GM10266 (cell line): ENCODE measurements around the gene ENTPD2.

Experiments
- DNase-seq: peaks from one replicate; pipeline ENCODE4 v3.0.0; 2012; ENCODE audit errors: extremely low spot score
- TF ChIP-seq, protein P1 (sequence below): IDR thresholded peaks from 2 replicates; pipeline ENCODE4 v1.5.1; 2012; ENCODE audit warnings: mild to moderate bottlenecking, low read depth; ENCODE audit not compliant: control insufficient read depth, insufficient read depth; ENCODE audit errors: missing control alignments

Gene ENTPD2

DNA sequence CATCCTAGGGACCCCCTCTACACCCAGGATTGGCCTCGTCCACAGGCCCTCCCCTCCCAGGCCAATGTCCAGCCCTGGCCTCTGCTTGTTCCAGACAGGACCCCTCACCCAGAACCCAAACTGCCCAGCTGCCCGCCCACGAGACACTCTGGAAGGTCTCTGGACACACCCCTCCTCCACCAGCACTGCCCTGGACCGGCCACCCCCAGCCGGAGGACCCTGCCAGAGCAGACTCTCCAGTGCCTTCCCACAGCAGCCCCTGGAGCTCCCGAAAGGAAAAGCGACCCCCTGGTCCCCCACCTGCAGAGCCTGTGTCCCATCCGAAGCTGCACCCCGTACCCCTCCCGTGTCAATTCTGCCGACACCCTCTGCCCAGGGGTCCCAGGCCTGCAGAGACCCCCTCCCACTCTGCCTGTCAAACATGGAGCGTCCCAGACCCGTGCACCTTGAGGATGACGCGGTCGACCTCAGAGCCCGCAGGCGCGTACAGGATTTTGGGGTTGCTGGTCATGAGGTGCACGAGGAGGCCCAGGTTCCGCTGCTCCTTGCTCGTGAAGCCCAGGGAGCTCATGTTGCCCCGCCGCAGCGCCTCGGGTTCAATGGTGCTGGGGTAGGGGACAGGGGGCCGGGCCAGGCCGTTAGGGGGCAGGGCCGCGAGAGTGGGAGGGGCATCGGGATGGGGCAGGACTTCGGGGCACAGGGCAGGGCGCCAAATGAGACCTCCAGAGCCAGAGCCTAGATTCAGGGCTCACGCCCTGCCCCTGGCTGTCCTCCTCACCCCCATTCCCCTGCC lies 33.8 kb downstream of the ENTPD2 start:
- TF ChIP-seq, protein P1, sequence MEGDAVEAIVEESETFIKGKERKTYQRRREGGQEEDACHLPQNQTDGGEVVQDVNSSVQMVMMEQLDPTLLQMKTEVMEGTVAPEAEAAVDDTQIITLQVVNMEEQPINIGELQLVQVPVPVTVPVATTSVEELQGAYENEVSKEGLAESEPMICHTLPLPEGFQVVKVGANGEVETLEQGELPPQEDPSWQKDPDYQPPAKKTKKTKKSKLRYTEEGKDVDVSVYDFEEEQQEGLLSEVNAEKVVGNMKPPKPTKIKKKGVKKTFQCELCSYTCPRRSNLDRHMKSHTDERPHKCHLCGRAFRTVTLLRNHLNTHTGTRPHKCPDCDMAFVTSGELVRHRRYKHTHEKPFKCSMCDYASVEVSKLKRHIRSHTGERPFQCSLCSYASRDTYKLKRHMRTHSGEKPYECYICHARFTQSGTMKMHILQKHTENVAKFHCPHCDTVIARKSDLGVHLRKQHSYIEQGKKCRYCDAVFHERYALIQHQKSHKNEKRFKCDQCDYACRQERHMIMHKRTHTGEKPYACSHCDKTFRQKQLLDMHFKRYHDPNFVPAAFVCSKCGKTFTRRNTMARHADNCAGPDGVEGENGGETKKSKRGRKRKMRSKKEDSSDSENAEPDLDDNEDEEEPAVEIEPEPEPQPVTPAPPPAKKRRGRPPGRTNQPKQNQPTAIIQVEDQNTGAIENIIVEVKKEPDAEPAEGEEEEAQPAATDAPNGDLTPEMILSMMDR, result no peak
- no peak for DNase-seq

DNA sequence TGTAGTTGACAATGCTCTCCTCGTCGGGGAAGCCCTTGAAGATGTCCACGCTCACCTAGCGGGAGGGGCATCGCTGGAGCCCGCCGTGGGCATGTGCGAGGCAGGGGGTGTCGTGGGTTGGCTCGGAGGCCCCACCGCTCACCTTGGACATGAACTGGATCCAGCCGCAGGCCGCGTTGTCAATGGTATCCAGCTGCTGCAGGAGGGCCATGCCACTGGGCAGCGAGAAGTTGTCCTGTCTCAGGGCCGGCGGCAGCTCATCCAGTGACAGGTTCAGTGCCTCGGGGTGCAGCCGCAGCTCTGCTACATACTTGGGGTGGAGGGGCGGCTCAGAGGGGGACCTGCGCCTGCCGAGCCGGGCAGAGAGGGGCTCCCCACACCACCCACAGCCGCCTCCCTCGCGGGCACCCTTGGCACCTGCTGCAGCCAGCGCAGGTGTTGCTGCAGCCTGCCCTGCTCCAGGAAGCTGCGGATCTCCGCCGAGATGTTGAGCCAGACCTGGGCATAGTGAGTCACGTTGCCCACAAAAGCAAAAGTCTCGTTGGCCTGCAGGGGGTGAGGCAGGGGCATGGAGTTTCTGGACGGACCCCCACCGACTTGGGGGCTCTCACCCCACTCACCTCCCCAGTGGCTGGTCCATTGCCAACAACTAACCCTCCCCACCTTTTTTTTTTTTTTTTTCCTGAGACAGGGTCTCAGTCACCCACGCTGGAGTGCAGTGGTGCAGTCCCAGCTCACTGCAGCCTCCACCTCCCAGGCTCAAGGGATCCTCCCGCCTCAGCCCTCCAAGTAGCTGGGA lies 34.9 kb downstream of the ENTPD2 start:
- TF ChIP-seq, protein P1, result no peak
- no peak for DNase-seq

DNA sequence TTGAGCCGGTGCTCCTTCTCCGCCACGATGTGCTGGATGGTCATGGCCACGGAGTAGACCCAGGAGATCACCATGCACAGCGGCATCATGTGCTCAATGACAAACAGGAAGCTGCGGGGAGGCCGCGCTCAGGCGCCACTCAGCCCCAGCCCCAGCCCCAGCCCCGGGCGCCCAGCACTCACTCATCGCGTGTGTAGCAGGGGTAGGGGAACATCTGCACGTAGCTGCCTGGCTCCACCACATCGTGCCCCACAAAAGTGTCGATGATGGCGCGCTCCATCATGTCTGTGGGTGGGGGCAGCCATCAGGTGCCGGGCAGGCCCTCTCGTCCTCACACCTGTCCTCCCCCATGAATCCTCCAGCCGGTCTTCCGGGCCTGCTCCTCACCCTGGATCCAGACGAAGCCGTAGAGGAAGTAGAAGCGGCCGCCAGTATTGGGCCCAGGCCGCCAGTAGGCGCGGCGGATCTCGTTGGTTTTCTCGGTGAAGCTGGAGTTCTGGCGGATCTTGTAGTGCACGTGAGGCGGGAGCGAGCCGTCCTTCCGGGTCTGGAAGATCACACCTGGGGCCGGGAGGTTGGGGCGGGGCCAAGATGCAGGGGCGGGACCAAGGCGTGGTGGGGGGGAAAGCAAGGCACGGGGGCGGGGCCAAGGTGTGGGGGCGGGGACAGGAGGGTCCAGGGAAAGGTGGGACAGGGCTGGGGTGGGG lies 35.9 kb downstream of the ENTPD2 start:
- no peak for DNase-seq
- TF ChIP-seq, protein P1, result no peak

DNA sequence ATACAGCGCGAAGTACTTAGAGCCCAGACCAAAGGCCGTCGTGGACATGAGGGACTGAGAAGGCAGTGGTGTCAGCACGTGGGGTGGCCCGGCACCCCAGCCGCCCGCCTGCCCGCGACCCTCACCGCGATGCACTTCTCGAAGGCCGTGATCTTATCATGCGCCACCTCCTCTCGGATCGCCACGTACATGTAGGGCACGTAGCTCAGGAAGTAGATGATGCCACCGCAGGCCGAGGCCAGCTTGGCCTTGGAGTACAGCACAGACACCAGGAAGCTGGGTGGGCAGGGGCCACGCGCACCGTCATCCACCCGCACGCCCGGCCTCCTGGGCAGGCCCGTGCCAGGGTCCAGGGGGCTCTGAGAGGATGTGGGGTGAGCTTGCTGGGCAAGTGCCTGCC lies 36.8 kb downstream of the ENTPD2 start:
- TF ChIP-seq, protein P1, result no peak
- no peak for DNase-seq

DNA sequence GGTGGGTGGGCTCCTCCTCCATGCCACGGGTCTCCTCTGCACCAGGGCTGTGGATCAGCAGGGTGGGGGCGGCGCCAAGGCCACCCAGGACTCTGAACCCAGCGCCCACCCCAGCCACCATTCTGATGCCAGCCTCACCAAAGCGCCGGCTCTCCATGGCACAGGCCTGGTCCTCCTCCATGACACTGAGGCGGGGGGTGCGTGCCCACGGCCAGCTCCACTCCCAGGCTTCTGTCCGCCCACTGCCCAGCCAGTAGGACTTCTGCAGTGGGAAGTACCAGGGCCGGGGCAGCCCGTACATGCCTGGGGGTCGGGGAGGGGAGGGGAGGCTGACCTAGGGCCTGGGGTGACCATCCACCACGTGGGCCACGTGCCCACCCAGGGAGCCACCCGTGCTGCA lies 37.4 kb downstream of the ENTPD2 start:
- no peak for DNase-seq
- TF ChIP-seq, protein P1, result no peak

DNA sequence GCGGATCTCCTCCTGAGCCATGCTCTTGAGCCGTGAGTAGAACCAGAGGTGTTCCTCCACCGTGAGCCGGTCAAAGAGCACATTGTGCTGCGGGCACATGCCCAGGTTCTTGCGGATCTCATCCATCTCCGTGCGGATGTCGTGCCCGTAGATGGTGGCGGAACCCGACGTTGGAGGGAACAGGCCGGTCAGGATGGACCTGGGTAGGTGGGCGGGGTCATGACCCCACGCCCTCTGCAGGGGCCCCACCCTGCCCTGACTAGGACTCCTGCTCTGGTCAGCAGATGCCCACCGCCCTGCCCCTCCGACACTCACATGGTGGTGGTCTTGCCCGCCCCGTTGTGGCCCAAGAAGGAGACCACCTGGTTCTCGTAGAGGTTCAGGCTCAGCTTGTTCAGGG lies 37.9 kb downstream of the ENTPD2 start:
- TF ChIP-seq, protein P1, result no peak

More for the DNA sequence above, 37.9 kb downstream of the ENTPD2 start:
- DNase-seq, result no peak
